ENCODE data around the gene OGFOD3. TPM values are rescaled to one million over a fixed set of nuclear protein-coding genes. Genes with fewer than 3 reads are reported as not detected.
A peak's percentile ranks its signal among the peaks of the same experiment; 100 is the strongest.

Gene OGFOD3, protein sequence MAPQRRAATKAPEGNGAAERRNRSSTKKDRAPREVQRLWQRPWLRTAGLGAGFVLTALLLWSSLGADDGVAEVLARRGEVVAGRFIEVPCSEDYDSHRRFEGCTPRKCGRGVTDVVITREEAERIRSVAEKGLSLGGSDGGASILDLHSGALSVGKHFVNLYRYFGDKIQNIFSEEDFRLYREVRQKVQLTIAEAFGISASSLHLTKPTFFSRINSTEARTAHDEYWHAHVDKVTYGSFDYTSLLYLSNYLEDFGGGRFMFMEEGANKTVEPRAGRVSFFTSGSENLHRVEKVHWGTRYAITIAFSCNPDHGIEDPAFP
- total RNA-seq (10 to 100 TPM; 21.9 to 34.6 (median 32.3) TPM), polyA plus RNA-seq (10 to 100 TPM; 29.7 to 42.1 TPM), total RNA-seq (31.0 reads per million, percentile 60 among the genes with 10 or more reads in this experiment)

DNA sequence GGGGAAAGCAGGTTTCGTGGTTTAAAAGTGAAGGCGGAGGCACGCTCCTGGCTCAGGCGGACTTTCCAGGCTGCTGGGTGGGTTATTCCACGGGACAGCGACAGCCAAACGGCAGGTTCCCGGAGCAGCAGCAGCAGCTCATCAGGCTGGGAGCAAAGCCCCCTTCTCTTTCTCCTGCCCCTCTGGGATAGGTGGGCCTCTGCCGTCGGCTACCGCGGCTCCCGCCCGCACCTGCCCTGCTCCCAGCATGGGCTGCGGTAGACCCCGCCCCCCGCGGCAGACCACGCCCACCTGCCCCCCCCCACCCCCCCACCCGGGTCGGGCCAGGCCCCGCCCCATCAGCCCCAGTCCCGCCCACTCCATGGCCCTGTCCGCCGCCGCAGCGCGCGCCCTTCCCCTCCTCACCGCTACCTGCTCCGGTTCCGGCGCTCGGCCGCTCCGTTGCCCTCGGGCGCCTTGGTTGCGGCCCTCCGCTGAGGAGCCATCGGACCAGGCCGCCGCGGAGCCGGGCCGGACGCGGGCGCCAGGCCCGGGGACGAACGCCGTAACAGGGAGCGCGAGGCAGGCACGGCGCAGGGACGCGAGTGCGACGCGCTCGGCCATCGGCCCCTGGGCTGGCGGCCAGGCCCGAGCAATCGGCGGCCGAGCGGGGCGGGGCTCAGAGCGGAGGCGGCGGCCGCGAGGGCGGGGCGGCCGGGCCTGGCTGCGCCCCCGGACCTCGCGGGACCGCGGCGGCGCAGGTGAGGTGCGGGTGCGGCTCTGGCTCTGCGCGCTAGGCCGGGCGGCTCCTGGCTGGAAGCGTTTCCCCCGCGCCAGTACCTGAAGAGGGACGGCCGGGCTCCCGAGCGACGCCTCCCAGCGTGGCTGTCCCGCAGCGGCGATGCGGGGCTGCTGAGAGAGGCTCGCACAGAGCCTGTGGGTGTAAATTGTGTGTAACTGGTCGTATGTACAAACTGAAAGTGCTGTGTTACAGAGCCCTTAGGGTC is at the start of gene OGFOD3, which contains the start of gene HEXD:
TSS of gene OGFOD3 (minus strand) at position 586 of the 986 bp plus-strand sequence. CDS start at position 485, 101 bp downstream.
TSS of gene HEXD (plus strand) at position 347 of the 986 bp plus-strand sequence. CDS start 1,453 bp downstream, outside the sequence.
- Histone ChIP-seq H3K36me3 (ENCODE audit: control insufficient read depth in 2 of 3, insufficient read depth in 3 of 3, low read length in 3 of 3) (peaks cover 0 to 20% (median 4%) of the 10 kb centered on the region in 3 experiments), H3K4me1 (ENCODE audit: control insufficient read depth in 2 of 2, insufficient read depth in 2 of 2, low read length in 2 of 2) (peaks cover 5 to 20% of the 10 kb centered on the region in 2 donors), H3K27ac (ENCODE audit: low read depth, low read length) (peak within 1 kb of the TSS; percentile 94), H3K27me3 (ENCODE audit: control insufficient read depth in 2 of 2, insufficient read depth in 2 of 2, low read length in 2 of 2) (no peaks in the 10 kb centered on the region), H3K9me3 (ENCODE audit: control insufficient read depth in 2 of 3, low read length in 3 of 3) (no peaks in the 10 kb centered on the region), H3K4me3 (ENCODE audit: low read length) (peak within 1 kb of the TSS; percentile 89)
- H3K27ac Mint-ChIP-seq = peak within 1 kb of the TSS; percentile 80 to 92 (median 86)
- ATAC-seq (peak; percentile 94), DNase-seq (peak; percentile 78 to 96 (median 92))
- H3K27me3 Mint-ChIP-seq = no peaks in the 10 kb centered on the region
- intact Hi-C loops (cut with micrococcal nuclease) = loop anchor here (1.0 to 5.0 kb wide), 12 partner anchors 32 to 396 kb away; partner anchors contain the start of genes LRRC45 (in 2 of the 2), NARF (in 2 of the 2), CENPX (in 1 of the 2) and CYBC1 (in 1 of the 2)
- H3K9me3 Mint-ChIP-seq = peaks cover 0 to 3% (median 0%) of the 10 kb centered on the region in 11 donors
- ChIA-PET POLR2A (interaction anchor here (0.6 to 3.2 kb wide), 14 partner anchors 9 to 189 kb away, joined by 3 to 19 read pairs (median 4); partner anchors contain the start of genes FOXK2 and NARF), CTCF (interaction anchor here (0.6 kb wide), 2 partner anchors 255 to 458 kb away, joined by 3 to 4 read pairs; no protein-coding TSS in a partner anchor)
- H3K4me3 Mint-ChIP-seq = peak within 1 kb of the TSS; percentile 78 to 89 (median 84)
- H3K4me1 Mint-ChIP-seq = peaks cover 23 to 42% (median 31%) of the 10 kb centered on the region in 7 donors
- H3K36me3 Mint-ChIP-seq = peaks cover 4 to 40% (median 32%) of the 10 kb centered on the region in 5 donors

DNA sequence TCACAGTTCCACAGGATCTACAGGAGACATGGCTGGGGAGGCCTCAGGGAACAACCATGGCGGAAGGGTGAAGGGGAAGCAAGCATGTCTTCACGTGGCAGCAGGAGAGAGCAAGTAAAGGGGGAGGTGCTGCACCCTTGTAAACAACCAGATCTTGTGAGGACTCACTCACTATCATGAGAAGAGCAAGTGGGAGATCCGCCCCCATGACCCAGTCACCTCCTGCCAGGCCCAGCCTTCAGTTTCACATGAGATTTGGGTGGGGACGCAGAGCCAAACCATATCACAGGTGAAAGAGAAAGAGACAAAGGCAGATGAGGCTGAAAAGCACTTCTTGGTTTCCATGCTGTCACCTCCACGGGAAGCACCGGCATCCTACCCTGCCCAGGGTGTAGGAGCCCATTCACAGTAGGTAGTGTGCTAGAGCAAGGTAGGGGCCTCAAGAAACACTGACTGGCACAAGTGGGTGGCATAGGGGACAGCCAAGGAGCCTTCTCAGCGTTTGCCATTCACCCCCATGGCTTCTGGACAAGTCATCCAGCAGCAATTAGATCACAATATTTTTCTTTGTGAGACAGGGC is 46.7 kb upstream of the OGFOD3 start:
- Histone ChIP-seq H3K4me1 (ENCODE audit: control insufficient read depth in 2 of 2, insufficient read depth in 2 of 2, low read length in 2 of 2) (peaks cover 0 to under 1% of the 10 kb centered on the region in 2 donors), H3K36me3 (ENCODE audit: control insufficient read depth in 2 of 3, insufficient read depth in 3 of 3, low read length in 3 of 3) (peaks cover 18 to 78% (median 23%) of the 10 kb centered on the region in 3 experiments), H3K27me3 (ENCODE audit: control insufficient read depth in 2 of 2, insufficient read depth in 2 of 2, low read length in 2 of 2) (no peaks in the 10 kb centered on the region), H3K9me3 (ENCODE audit: control insufficient read depth in 2 of 3, low read length in 3 of 3) (no peaks in the 10 kb centered on the region), H3K27ac (ENCODE audit: low read depth, low read length) (no peak overlapping the region), H3K4me3 (ENCODE audit: low read length) (no peak overlapping the region)
- no peak overlapping the region for H3K4me3 Mint-ChIP-seq
- H3K9me3 Mint-ChIP-seq = no peaks in the 10 kb centered on the region
- ATAC-seq (no peak), DNase-seq (no peak)
- intact Hi-C loops (cut with micrococcal nuclease) = no loop called here
- peak overlapping the region in 2 of 9 donors; percentile 64 to 70 for H3K27ac Mint-ChIP-seq
- H3K4me1 Mint-ChIP-seq = peaks cover 14 to 71% (median 19%) of the 10 kb centered on the region in 7 donors
- ChIA-PET CTCF (no interaction called here), POLR2A (no interaction called here)
- peaks cover 9 to 56% (median 22%) of the 10 kb centered on the region in 5 donors for H3K36me3 Mint-ChIP-seq
- H3K27me3 Mint-ChIP-seq = no peaks in the 10 kb centered on the region

DNA sequence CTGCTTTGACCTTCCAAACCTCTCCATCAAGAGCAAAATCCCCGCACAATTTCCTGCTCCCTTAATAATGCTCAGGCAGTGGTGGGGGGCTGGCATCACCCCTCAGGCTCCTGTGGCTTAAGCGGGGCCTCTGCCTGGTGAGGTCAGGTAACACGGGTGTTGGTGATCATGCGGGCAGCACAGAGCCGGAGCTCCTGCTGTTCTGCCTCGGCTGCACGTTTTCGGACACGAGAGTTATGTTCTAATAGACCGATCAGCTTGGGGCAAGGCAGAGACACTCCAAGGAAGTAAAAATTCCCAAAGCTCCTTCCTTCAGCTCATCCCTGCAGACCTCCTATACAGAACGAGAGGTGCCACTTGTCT is 46.2 kb upstream of the OGFOD3 start:
- H3K27me3 ChIP-seq (ENCODE audit: control insufficient read depth in 2 of 2, insufficient read depth in 2 of 2, low read length in 2 of 2) = no peaks in the 10 kb centered on the region
- H3K4me1 Mint-ChIP-seq = peaks cover 14 to 68% (median 20%) of the 10 kb centered on the region in 7 donors
- H3K4me1 ChIP-seq (ENCODE audit: control insufficient read depth in 2 of 2, insufficient read depth in 2 of 2, low read length in 2 of 2) = peaks cover 1 to 6% of the 10 kb centered on the region in 2 donors
- H3K27ac ChIP-seq (ENCODE audit: low read depth, low read length) = no peak overlapping the region
- H3K36me3 ChIP-seq (ENCODE audit: control insufficient read depth in 2 of 3, insufficient read depth in 3 of 3, low read length in 3 of 3) = peaks cover 18 to 76% (median 23%) of the 10 kb centered on the region in 3 experiments
- peak overlapping the region in 1 of 9 donors; percentile 70 for H3K27ac Mint-ChIP-seq
- DNase-seq = no peak
- intact Hi-C loops (cut with micrococcal nuclease) = no loop called here
- H3K36me3 Mint-ChIP-seq = peaks cover 9 to 53% (median 22%) of the 10 kb centered on the region in 5 donors
- H3K4me3 ChIP-seq (ENCODE audit: low read length) = no peak overlapping the region
- H3K9me3 Mint-ChIP-seq = no peaks in the 10 kb centered on the region
- H3K27me3 Mint-ChIP-seq = no peaks in the 10 kb centered on the region
- no peak for ATAC-seq
- H3K9me3 ChIP-seq (ENCODE audit: control insufficient read depth in 2 of 3, low read length in 3 of 3) = no peaks in the 10 kb centered on the region
- POLR2A ChIA-PET = interaction anchor here (2.5 kb wide), 1 partner anchor 15 kb away, joined by 7 read pairs; no protein-coding TSS in a partner anchor
- H3K4me3 Mint-ChIP-seq = no peak overlapping the region
- CTCF ChIA-PET = no interaction called here

DNA sequence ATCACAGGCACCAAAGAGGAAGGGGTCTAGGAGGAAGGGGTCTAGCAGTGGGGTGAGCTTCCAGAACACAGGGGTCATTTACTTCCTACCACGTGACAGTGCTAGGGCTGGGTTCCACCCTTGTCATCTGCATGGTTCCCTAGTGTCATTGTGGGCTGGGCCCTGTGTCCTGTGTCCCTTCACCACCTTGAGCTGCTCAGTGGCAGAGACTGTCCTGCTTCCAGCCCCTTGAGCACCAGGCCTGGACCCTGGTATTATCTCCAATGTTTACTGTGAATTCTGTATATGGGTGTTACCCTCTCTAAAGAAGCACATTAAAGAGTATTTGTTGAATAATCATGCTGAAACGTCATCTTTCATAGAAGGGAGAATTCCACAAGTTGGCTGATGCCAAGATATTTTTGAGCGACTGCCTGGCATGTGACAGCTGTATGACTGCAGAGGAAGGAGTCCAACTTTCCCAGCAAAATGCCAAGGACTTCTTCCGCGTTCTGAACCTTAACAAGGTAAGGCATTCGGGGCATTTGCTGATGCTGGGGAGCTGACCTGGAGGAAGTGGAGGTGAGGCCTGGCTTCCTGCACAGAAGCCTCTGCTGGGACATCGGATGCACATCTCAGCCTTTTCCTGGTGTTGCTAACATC is 45.7 kb upstream of the OGFOD3 start:
- peaks cover 18 to 71% (median 20%) of the 10 kb centered on the region in 3 experiments for H3K36me3 ChIP-seq (ENCODE audit: control insufficient read depth in 2 of 3, insufficient read depth in 3 of 3, low read length in 3 of 3)
- H3K9me3 ChIP-seq (ENCODE audit: control insufficient read depth in 2 of 3, low read length in 3 of 3) = no peaks in the 10 kb centered on the region
- H3K36me3 Mint-ChIP-seq = peaks cover 9 to 49% (median 18%) of the 10 kb centered on the region in 5 donors
- no peak overlapping the region for H3K27ac ChIP-seq (ENCODE audit: low read depth, low read length)
- ATAC-seq (no peak), DNase-seq (no peak)
- H3K9me3 Mint-ChIP-seq = no peaks in the 10 kb centered on the region
- H3K27me3 ChIP-seq (ENCODE audit: control insufficient read depth in 2 of 2, insufficient read depth in 2 of 2, low read length in 2 of 2) = no peaks in the 10 kb centered on the region
- peak overlapping the region in 1 of 9 donors; percentile 68 for H3K27ac Mint-ChIP-seq
- POLR2A ChIA-PET = interaction anchor here (0.6 to 2.5 kb wide), 5 partner anchors 9 to 633 kb away, joined by 3 to 7 read pairs (median 3); partner anchors contain the start of gene FOXK2
- H3K4me3 ChIP-seq (ENCODE audit: low read length) = no peak overlapping the region
- CTCF ChIA-PET = no interaction called here
- peaks cover 14 to 69% (median 25%) of the 10 kb centered on the region in 7 donors for H3K4me1 Mint-ChIP-seq
- H3K4me3 Mint-ChIP-seq = no peak overlapping the region
- H3K27me3 Mint-ChIP-seq = no peaks in the 10 kb centered on the region
- intact Hi-C loops (cut with micrococcal nuclease) = no loop called here
- peaks cover 6 to 11% of the 10 kb centered on the region in 2 donors for H3K4me1 ChIP-seq (ENCODE audit: control insufficient read depth in 2 of 2, insufficient read depth in 2 of 2, low read length in 2 of 2)

DNA sequence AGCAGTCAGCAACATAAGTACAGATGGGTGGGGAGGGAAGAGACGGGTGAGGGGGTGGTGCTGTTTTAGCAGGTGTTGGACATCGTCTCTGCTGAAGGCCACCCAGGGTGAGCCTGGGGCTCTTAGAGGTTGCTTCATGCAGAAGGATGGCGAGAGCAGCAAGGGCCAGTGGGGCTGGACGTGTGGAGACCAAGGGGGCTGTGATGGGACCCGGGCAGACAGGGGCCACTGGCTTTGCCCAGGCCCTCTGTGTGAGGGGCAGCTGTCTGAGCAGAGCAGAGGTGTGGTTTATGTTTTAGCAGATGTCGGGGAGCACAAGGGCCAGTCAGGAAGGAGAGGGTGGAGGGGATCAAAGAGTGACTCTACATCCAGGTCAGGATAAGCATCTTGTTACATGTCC is 45.0 kb upstream of the OGFOD3 start:
- Histone ChIP-seq H3K9me3 (ENCODE audit: control insufficient read depth in 2 of 3, low read length in 3 of 3) (no peaks in the 10 kb centered on the region), H3K4me1 (ENCODE audit: control insufficient read depth in 2 of 2, insufficient read depth in 2 of 2, low read length in 2 of 2) (peaks cover 8 to 11% of the 10 kb centered on the region in 2 donors), H3K4me3 (ENCODE audit: low read length) (no peak overlapping the region), H3K36me3 (ENCODE audit: control insufficient read depth in 2 of 3, insufficient read depth in 3 of 3, low read length in 3 of 3) (peaks cover 11 to 64% (median 15%) of the 10 kb centered on the region in 3 experiments), H3K27ac (ENCODE audit: low read depth, low read length) (no peak overlapping the region), H3K27me3 (ENCODE audit: control insufficient read depth in 2 of 2, insufficient read depth in 2 of 2, low read length in 2 of 2) (no peaks in the 10 kb centered on the region)
- Mint-ChIP-seq H3K27me3 (no peaks in the 10 kb centered on the region), H3K4me1 (peaks cover 14 to 65% (median 25%) of the 10 kb centered on the region in 7 donors), H3K36me3 (peaks cover 6 to 43% (median 12%) of the 10 kb centered on the region in 5 donors), H3K4me3 (no peak overlapping the region), H3K9me3 (no peaks in the 10 kb centered on the region), H3K27ac (peak overlapping the region in 3 of 9 donors; percentile 68 to 72 (median 72))
- POLR2A ChIA-PET = interaction anchor here (0.7 to 2.5 kb wide), 4 partner anchors 8 to 57 kb away, joined by 3 to 7 read pairs (median 3); partner anchors contain the start of gene FOXK2
- CTCF ChIA-PET = no interaction called here
- intact Hi-C loops (cut with micrococcal nuclease) = no loop called here
- DNase-seq (no peak), ATAC-seq (no peak)

Measured in naive thymus-derived CD4-positive, alpha-beta T cell (primary cell).